Neural cell (in vitro differentiated cells): ENCODE results near the gene CD48. TPM values are rescaled to one million over a fixed set of nuclear protein-coding genes. Genes with fewer than 3 reads are reported as not detected.

Experiments used
- H2AFZ ChIP-seq: fragments of 200-600, 300-800 bp; sonication (generic), shearing (Covaris generic); 2 replicates; pipeline ENCODE4 v1.6.0; 2014; ENCODE audit warnings: low read depth, mild to moderate bottlenecking, antibody characterized with exemption, low read length, moderate library complexity
- H3F3A ChIP-seq: fragments of 200-600 bp; shearing (Covaris generic); 2 replicates; pipeline ENCODE4 v1.6.1; 2016; ENCODE audit warnings: mild to moderate bottlenecking, moderate library complexity, mixed read lengths, antibody characterized with exemption, low read length; ENCODE audit not compliant: insufficient read depth, poor library complexity, severe bottlenecking
- H3K27ac ChIP-seq: fragments of 200-600, 300-800 bp; sonication (generic), shearing (Covaris generic); 2 replicates; pipeline ENCODE4 v1.5.1; 2014; ENCODE audit warnings: mild to moderate bottlenecking, low read length, moderate library complexity
- H3K27me3 ChIP-seq: fragments of 300-800, 200-600 bp; sonication (generic), shearing (Covaris generic); 2 replicates; pipeline ENCODE4 v1.6.0; 2014; ENCODE audit warnings: mild to moderate bottlenecking, low read depth, low read length, moderate library complexity; ENCODE audit not compliant: insufficient read depth
- H3K36me3 ChIP-seq: fragments of 300-800, 200-600 bp; sonication (generic), shearing (Covaris generic); 2 replicates; pipeline ENCODE4 v1.5.1; 2014; ENCODE audit warnings: mild to moderate bottlenecking, antibody characterized with exemption, low read length, moderate library complexity; ENCODE audit not compliant: insufficient read depth
- H3K4me2 ChIP-seq: fragments of 300-800, 200-600 bp; sonication (generic), shearing (Covaris generic); 2 replicates; pipeline ENCODE4 v1.6.0; 2014; ENCODE audit warnings: mild to moderate bottlenecking, low read length
- H3K4me3 ChIP-seq: fragments of 300-800, 200-600 bp; sonication (generic), shearing (Covaris generic); 2 replicates; pipeline ENCODE4 v1.5.1; 2014; ENCODE audit warnings: mild to moderate bottlenecking, low read length, moderate library complexity
- H3K79me2 ChIP-seq: fragments of 200-600 bp; shearing (Covaris generic); replicated peaks from 2 replicates; pipeline ENCODE4 v1.6.0; 2014; ENCODE audit warnings: mild to moderate bottlenecking, low read length, moderate library complexity; ENCODE audit not compliant: insufficient read depth
- H3K9ac ChIP-seq: fragments of 300-800, 200-600 bp; sonication (generic), shearing (Covaris generic); 2 replicates; pipeline ENCODE4 v1.6.1; 2016; ENCODE audit warnings: mild to moderate bottlenecking, low read length, mixed read lengths
- H3K9me2 ChIP-seq: fragments of 200-600 bp; shearing (Covaris generic); 2 replicates; pipeline ENCODE4 v1.6.1; 2016; ENCODE audit warnings: mild to moderate bottlenecking, low read length, mixed read lengths; ENCODE audit not compliant: insufficient read depth
- H3K9me3 ChIP-seq: fragments of 200-600, 300-800 bp; sonication (generic), shearing (Covaris generic); 2 replicates; pipeline ENCODE4 v1.6.1; 2016; ENCODE audit warnings: mild to moderate bottlenecking, mixed run types, low read length, moderate library complexity, mixed read lengths
- H4K20me1 ChIP-seq: fragments of 200-600 bp; shearing (Covaris generic); 2 replicates; pipeline ENCODE4 v1.6.1; 2016; ENCODE audit warnings: mild to moderate bottlenecking, mixed run types; ENCODE audit not compliant: insufficient read depth
- CTCF ChIP-seq: fragments of 450-650 bp; IDR thresholded peaks from 2 replicates; pipeline ENCODE4 v1.5.1; 2014; ENCODE audit warnings: antibody characterized with exemption, mild to moderate bottlenecking, moderate library complexity; ENCODE audit not compliant: poor library complexity, severe bottlenecking
- EP300 ChIP-seq: fragments of 450-650 bp; conservative IDR thresholded peaks from 2 replicates; pipeline ENCODE4 v1.6.1; 2014; ENCODE audit warnings: antibody characterized with exemption, mild to moderate bottlenecking, moderate library complexity; ENCODE audit not compliant: poor library complexity, severe bottlenecking
- EZH2 ChIP-seq: fragments of 200-600, 300-800 bp; shearing (Covaris generic), sonication (generic); IDR thresholded peaks from 2 replicates; pipeline ENCODE4 v1.6.1; 2014; ENCODE audit warnings: antibody characterized with exemption, low read length, borderline replicate concordance, mild to moderate bottlenecking; ENCODE audit not compliant: insufficient read depth, poor library complexity, severe bottlenecking
- MXI1 ChIP-seq: fragments of 450-650 bp; conservative IDR thresholded peaks from 2 replicates; pipeline ENCODE4 v1.6.1; 2014; ENCODE audit warnings: antibody characterized with exemption, mild to moderate bottlenecking; ENCODE audit not compliant: poor library complexity, severe bottlenecking
- POLR2AphosphoS5 ChIP-seq: IDR thresholded peaks from 2 replicates; pipeline ENCODE4 v1.6.1; 2012
- RAD21 ChIP-seq: fragments of 450-650 bp; conservative IDR thresholded peaks from 2 replicates; pipeline ENCODE4 v1.6.1; 2014; ENCODE audit warnings: antibody characterized with exemption, mild to moderate bottlenecking, moderate library complexity
- REST ChIP-seq: IDR thresholded peaks from 2 replicates; pipeline ENCODE4 v1.6.1; 2012; ENCODE audit warnings: borderline replicate concordance
- SMC3 ChIP-seq: fragments of 450-650 bp; conservative IDR thresholded peaks from 2 replicates; pipeline ENCODE4 v1.6.1; 2014; ENCODE audit warnings: antibody characterized with exemption, mild to moderate bottlenecking, moderate library complexity; ENCODE audit not compliant: poor library complexity
- TAF1 ChIP-seq: IDR thresholded peaks from 2 replicates; pipeline ENCODE4 v1.6.1; 2012; ENCODE audit warnings: low read depth
- polyA plus RNA-seq: library from polyadenylated mRNA; depleted of rRNA; stranded (reverse); fragments of >200 nt; gene quantifications from 2 replicates; pipeline ENCODE4 v1.2.3, GENCODE V29; 2014

The CD48 gene
- polyA plus RNA-seq, 1 donor from 2014 or later = not detected

- Histone ChIP-seq H3K9me3 (no peaks in the 10 kb centered on the region), H3K79me2 (no peaks in the 10 kb centered on the region), H3K36me3 (no peaks in the 10 kb centered on the region), H3K9ac (no peak overlapping the region), H3K27me3 (no peaks in the 10 kb centered on the region), H3K27ac (no peak overlapping the region), H3K4me3 (no peak overlapping the region), H3F3A (no peaks in the 10 kb centered on the region), H4K20me1 (no peaks in the 10 kb centered on the region), H3K4me2 (no peak overlapping the region), H2AFZ (no peak overlapping the region), H3K9me2 (no peaks in the 10 kb centered on the region)
- TF ChIP-seq MXI1 = no peak
- TF ChIP-seq EP300 = no peak
- TF ChIP-seq RAD21 = no peak
- no peak for TF ChIP-seq TAF1
These were observed 46.1 kb downstream of the CD48 start for GRCh38 chr1:160665330-160666078.

GRCh38 chr1:160664573-160665051 is 47.0 kb downstream of the CD48 start:
- Histone ChIP-seq H2AFZ (no peak overlapping the region), H3K36me3 (no peaks in the 10 kb centered on the region), H3F3A (no peaks in the 10 kb centered on the region), H3K4me2 (no peak overlapping the region), H3K9ac (no peak overlapping the region), H3K27ac (no peak overlapping the region), H3K4me3 (no peak overlapping the region), H3K79me2 (no peaks in the 10 kb centered on the region), H3K9me3 (no peaks in the 10 kb centered on the region), H3K9me2 (no peaks in the 10 kb centered on the region), H4K20me1 (no peaks in the 10 kb centered on the region), H3K27me3 (no peaks in the 10 kb centered on the region)
- TF ChIP-seq TAF1 (no peak), EZH2 (no peak), SMC3 (no peak), REST (no peak), CTCF (no peak), MXI1 (no peak), EP300 (no peak), POLR2AphosphoS5 (no peak)
